GM12874 (cell line): ENCODE measurements around the gene C1orf216.

Experiments
- TF ChIP-seq, protein P1 (sequence below): IDR thresholded peaks from 2 replicates; pipeline ENCODE4 v1.5.1; 2011; ENCODE audit warnings: low read depth, mild to moderate bottlenecking, control low read depth, low read length, moderate library complexity; ENCODE audit not compliant: insufficient read depth

C1orf216 gene

GRCh38 chr1:35691571-35692220, 27.0 kb downstream of the C1orf216 start:
- TF ChIP-seq, protein P1, sequence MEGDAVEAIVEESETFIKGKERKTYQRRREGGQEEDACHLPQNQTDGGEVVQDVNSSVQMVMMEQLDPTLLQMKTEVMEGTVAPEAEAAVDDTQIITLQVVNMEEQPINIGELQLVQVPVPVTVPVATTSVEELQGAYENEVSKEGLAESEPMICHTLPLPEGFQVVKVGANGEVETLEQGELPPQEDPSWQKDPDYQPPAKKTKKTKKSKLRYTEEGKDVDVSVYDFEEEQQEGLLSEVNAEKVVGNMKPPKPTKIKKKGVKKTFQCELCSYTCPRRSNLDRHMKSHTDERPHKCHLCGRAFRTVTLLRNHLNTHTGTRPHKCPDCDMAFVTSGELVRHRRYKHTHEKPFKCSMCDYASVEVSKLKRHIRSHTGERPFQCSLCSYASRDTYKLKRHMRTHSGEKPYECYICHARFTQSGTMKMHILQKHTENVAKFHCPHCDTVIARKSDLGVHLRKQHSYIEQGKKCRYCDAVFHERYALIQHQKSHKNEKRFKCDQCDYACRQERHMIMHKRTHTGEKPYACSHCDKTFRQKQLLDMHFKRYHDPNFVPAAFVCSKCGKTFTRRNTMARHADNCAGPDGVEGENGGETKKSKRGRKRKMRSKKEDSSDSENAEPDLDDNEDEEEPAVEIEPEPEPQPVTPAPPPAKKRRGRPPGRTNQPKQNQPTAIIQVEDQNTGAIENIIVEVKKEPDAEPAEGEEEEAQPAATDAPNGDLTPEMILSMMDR: no peak

GRCh38 chr1:35691080-35691479, 27.6 kb downstream of the C1orf216 start:
- TF ChIP-seq, protein P1: no peak

DNA sequence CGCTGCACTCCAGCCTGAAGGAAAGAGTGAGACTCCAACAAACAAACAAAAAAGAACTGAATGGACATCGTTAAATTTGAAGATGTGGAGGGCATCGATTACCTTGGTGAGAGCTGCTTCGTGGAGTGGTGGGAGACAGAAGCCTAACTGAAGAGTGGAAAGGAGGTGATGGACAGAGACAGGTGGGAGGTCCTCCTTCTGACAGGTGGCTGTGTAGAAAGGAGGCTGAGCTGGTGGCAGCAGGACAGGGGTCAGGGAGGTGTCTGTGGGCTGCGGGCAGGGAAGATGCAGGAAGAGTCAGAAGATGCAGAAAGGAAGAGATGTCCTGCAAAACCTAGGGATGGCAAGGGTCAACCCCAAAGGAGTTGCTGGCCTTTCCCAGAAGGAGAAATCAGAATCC, 30.5 kb downstream of the C1orf216 start:
- TF ChIP-seq, protein P1: no peak

DNA sequence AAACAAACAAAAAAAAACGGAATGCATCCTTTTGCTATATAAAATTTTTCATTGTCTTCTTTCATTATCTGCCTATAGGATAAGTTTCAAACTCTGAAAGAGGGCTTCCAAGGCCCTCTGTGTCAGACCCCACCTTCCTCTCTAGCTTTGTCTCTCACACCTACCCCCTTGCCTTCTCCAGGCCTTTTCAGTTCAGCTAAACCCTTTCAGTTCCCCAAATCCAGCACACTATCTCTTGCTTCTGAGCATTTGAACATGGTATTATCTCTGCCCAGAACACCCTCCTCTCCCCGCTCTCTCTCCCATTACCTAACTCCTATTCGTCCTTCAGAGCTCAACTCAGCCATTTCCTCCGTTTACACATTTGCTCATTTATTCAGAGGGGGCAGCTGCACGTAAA, 35.7 kb downstream of the C1orf216 start:
- TF ChIP-seq, protein P1: no peak

DNA sequence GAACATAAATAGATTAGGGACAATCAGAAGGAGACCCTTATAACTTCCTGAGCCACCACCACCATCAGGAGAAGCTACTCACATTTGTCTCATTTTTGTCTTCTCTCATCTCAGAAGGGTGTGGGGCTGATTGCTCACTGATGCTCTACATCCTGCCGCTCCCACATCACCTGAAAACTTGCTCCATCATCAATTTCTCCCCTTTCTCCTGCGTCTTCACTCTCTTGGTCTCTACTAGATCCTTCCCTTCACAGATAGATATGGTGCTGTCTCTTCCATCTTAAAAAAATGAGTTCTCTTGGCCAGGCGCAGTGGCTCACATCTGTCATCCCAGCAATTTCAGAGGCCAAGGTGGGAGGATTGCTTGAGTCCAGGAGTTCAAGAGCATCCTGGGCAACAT, 38.4 kb downstream of the C1orf216 start:
- TF ChIP-seq, protein P1: no peak

DNA sequence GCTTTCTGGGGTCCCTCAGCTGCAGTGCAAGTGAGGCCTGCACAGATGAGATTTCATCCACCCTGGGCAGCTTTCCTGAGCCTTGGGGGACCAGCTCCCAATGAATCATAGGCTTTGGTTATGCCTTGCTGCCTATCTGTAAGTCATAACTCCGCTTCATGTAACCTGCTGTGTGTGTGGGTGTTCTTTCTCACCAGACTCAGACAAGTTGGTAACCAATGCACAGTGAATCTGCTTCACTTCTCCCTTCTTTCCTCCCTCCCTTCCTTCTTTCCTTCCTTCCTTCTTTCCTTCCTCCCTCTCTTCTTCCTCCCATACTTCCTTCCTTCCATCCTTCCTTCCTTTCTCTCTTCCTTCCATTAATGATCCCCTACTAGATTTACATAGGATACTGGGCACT, 42.9 kb downstream of the C1orf216 start:
- TF ChIP-seq, protein P1: no peak

- TF ChIP-seq, protein P1: no peak
These were observed 44.6 kb downstream of the C1orf216 start for GRCh38 chr1:35674111-35674510.

- TF ChIP-seq, protein P1: no peak
These were observed 46.6 kb downstream of the C1orf216 start for GRCh38 chr1:35672116-35672515.
